GM21528 (cell line): Measurements from ENCODE around the gene PMFBP1.
"Not testable (repeated sequence)": the region's sequence is repeated elsewhere in the genome, so short reads cannot be mapped to it uniquely, and the experiment has no call there.

ENCODE experiments used
- ATAC-seq: cut with Tn5 transposase; IDR thresholded peaks from one replicate; pipeline ENCODE4 v1.9.1; 2021; ENCODE audit warnings: mild to moderate bottlenecking, moderate library complexity; ENCODE audit not compliant: unreplicated experiment, low FRiP score

Gene PMFBP1

DNA sequence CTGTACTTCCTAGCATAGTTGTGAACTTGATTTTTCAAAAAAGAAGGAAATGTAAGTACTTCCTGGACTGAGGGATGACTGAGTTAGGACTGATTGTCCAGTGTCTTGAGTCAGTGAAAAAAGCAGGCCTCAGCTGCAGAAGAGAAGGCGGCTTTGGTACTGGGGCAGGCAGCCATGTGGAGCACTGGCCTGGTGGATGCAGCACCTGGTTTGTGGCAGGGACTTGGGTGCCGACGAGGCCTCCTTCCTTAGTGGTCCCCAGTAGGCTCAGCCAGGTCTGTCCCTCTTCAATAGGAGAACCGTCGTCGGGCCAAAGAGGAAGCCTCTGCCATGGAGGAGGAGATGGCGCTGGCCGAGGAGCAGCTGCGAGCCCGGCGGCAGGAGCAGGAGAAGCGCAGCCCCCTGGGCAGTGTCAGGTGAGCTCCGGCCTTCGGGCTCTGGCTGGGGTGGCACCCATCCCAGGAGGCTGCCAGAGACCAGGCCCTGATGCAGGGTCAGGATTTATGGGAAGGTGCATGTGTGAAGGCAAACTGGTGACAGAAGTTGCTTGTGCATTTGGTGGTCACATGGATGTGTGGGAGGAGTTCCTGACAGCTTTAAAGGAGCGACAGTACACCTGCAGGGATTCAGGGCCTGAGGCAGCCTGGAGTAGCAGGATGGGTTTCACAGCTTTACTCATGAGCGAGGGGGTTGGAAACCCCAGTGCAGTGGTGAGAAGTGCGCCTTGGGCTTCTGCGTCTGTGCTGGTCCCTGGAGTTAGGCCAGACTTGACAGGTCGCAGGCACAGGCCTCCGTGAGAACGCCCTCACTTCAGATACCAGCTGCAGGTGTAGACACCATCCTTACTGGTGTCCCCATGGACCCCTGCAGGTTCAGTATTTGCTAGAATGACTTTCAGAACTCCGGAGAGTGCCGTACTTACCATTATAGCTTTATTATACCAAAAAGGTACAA, 61.0 kb downstream of the PMFBP1 start:
- no peak for ATAC-seq

DNA sequence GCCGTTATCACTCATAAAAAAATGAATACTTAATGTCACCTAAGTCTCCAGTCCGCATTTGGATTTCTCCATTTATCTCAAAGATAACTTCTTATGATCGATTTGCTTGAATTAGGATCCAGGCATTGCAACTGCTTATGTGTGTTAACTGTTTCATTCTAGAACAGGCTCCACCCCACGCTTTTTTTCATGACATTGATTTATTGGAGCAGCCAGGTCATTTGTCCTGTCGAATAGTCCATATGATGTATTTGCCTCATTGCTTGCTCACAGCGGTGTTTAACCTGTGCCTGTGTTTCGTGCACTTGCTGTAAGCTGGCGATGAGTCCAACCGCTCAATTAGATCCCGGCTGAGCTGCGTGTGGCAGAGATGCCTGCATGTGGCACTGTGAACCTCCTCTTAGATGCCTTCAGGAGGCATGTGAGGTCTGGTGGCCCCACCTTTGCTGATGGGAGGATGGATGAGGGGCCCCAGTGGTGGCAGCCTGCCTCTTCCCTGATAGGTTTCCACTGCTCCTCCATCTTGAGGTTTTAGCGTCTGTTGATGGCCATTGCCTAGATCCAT, 61.9 kb downstream of the PMFBP1 start:
- ATAC-seq, result no peak

DNA sequence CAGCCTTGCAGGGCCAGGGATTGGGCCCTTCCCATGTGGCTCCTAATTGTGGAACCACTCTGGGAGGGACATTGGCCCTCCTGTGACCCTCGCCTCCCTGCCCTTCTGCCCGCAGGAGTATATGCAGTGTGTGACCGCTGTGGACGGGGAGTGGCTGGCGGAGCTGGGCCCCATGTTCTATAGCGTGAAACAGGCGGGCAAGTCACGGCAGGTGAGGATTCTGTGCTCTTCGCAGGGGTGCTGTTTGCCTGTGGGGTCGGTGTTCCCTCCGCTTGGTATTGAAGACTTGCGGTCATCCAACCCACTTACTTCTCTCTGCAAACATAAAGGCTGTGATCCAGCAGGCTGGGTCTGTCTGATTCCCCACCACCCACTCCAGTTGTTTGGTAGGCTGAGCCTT, 62.7 kb downstream of the PMFBP1 start:
- no peak for ATAC-seq

DNA sequence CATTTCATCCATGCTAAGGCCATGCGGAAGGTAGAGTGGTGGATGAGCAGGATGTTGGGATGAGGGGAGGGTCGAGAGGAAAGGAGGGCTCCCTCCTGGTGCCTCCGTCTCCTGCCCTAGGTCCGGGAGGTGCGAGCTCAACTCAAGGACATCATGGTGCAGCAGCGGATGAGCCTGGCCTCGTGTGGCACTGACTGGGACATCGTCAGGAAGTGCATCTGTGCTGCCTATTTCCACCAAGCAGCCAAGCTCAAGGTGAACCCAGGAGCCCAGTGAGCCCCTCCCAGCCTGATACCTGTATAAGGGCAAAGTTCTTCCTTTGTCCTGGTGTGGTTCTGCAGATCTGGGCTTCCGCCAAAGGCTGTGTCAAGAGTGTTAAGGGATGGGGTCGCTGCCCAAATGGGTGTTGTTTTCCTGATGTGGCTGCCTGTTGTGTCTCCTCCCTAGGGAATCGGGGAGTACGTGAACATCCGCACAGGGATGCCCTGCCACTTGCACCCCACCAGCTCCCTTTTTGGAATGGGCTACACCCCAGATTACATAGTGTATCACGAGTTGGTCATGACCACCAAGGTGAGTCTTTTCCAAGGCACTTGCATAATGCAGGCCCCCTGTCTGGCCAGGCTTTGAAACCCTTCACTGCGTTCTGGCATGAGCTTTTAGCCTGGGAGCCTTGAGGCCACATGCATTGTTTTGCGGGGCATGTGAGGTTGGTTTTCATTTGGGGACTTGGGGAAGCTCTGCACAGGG, 63.4 kb downstream of the PMFBP1 start:
- ATAC-seq, result no peak

DNA sequence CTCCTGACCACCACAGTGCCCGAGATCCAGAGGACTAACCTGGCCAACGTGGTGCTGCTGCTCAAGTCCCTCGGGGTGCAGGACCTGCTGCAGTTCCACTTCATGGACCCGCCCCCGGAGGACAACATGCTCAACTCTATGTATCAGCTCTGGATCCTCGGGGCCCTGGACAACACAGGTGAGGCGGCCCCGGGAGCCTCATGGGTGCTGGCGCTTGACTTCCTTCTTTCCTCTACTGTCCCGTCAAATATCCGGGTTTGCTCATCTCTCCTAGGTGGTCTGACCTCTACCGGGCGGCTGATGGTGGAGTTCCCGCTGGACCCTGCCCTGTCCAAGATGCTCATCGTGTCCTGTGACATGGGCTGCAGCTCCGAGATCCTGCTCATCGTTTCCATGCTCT, 64.6 kb downstream of the PMFBP1 start:
- ATAC-seq, result no peak

DNA sequence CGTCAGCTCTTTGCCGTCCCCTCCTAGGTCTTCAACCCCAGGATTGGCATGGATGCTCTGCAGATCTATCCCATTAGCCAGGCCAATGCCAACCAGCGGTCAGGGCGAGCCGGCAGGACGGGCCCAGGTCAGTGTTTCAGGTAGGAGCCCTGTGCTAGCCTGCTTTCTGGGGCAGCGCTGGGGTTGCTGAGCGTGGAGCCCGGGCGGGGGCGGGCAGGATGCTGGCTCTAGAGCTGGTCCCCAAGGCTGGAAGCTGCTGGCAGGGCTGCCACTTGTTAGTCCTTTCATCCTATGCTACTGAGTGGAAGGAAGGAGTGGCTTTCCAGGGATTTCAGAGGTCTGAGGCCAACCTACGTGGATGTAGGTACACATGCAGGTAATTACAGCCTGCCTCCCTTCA, 66.0 kb downstream of the PMFBP1 start:
- no peak for ATAC-seq

DNA sequence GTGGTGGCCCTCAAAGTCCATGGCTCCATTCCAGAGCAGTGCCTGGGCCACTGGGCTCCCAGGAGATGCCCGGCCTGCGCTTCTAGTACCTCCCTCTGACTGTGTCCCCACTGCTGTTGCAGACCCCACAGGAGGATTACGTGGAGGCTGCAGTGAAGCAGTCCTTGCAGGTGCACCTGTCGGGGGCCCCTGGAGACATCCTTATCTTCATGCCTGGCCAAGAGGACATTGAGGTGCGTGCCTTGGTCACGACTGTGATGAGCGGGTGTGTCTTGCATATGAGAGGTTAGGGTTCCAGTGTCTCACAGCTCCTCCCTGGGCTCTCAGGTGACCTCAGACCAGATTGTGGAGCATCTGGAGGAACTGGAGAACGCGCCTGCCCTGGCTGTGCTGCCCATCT, 67.0 kb downstream of the PMFBP1 start:
- no peak for ATAC-seq

DNA sequence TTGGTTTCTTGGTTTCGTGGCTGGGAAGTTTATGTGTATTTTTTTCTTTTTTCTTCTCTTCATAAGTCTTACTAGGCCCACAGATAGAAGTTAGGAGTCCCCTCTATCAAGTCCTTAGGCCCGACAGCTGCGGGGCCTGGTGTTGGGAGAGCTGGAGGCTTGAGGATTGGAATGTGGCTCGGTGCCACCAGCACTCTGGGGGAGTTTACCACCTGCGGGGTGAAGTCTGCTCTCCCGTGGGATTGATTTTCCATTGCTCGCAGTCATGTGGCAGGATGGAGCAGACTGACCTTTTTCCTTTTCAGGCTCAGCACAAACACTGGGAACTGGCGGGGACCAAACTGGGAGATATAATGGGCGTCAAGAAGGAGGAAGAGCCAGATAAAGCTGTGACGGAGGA, 70.8 kb downstream of the PMFBP1 start:
- no peak for ATAC-seq

DNA sequence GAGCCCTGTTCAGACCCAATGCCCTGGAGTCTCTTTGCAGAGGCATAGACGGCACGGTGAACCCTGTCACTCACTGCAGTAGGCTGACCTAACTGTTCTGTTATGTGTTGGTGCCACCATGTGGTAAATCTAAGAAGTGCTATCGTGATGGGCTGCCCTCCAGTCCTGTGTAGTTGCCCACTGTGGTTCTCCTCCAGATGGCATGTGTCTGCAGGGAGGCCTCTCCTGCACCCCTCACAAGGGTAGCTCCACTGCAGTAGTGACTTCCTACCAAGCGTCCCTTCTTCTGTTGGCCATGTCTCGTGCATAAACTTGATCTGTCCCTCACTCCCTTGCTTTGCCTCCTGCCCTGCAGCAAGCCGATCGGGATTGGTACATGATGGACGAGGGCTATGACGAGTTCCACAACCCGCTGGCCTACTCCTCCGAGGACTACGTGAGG, 72.6 kb downstream of the PMFBP1 start:
- peak; percentile 63 for ATAC-seq

DNA sequence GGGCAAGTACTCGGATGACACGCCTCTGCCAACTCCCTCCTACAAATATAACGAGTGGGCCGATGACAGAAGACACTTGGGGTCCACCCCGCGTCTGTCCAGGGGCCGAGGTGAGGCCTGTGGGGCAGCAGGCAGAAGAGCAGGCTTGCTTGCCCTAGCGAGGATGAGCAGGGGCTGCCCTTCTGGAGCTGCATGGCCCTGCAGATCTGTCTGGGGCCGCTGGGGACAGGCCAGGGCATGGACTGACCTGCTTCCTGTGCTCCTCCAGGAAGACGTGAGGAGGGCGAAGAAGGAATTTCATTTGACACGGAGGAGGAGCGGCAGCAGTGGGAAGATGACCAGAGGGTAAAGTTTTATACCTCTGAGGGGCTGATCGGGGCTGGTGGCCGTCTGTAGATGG, 73.0 kb downstream of the PMFBP1 start:
- no peak for ATAC-seq

DNA sequence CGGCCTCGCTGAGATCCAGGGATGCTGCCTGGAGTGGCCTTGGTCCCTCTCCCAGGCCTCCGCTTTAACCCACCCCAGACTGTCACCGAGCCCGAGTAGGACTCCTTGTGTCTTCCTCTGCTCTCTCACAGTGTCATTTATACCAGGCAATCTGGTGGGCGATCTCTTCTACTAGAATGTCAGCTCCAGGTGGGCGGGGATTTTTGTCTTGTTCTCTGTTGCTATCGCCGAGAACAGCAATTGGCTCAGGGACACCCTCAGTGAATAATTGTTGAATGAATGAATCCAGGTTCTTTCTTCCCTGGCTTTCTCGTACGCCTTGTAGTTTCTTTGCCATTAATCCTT, 77.7 kb downstream of the PMFBP1 start:
- no peak for ATAC-seq

DNA sequence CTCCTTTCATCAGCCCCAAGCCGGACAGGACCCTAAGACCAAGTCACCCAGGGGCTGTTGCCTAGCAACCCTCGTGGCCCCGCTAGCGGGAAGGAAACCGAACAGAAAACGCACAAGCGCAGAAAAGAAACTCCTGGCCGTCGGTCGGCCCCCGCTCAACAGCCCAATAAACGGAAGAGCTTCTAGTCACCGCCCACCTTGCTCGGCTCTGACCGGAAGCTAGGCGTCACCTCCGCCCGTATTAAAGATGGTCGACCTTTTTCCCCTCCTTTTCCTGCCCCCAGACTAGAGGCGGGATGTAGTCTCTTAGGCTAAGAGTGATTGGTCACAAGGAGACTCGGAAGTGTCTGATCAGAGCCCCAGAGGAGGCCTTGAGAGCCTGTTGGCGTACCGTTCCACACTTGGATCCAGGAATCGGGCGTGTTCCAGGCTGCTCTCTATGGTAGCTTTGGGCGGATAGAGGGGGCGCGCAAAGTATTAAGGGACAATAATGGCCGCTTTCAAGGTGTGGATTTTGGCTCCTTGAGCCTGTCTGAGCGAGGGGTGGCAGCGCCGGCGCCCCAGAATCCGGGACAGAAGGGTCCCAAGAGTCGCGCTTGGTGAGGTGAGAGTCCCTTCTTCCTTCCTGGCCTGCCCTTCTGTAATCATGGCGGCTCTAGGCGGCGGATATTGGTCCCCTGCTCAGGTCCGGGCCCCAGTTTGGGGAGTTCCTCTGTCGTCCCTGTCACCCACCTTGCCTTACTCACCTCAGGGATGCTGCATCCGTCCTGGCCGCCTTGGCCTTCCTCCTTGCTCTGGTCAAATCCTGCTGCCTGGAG, 78.3 kb downstream of the PMFBP1 start, which contains the start of the genes DHX38 and TXNL4B:
TSS of gene DHX38 (plus strand) at position 400 of the 818 bp plus-strand sequence. CDS start 2,311 bp downstream, outside the sequence.
TSS of gene TXNL4B (minus strand) at position 173 of the 818 bp plus-strand sequence. CDS start 2,871 bp downstream, outside the sequence.
- peak; percentile 99 for ATAC-seq

DNA sequence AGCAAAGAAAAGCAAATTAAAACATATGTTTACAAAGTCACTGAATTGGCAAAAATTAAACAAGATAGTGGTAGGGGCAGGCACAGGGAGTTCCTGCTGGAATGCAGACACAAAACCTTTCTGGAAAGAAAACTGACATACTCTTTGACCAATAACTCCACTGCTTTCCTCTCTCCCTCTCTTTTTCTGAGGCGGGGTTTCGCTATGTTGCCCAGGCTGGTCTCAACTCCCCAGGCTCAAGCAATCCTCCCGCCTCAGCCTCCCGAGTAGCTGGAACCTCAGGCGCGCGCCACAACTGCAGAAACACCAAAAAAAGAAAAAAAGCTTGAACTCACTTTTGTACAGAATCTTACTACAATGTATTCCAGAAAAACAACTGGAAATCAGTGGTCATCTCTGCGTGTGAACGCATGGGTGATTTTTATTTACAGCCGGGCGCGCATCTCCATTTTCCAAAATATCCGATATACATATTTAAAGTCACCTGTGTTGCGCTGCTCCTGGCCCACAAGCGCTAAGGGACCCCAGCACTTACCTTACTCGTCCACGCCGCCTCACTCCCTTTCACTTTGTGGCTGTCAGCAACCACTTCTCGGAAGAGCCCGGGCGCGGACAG, 79.0 kb downstream of the PMFBP1 start:
- ATAC-seq, result no peak

DNA sequence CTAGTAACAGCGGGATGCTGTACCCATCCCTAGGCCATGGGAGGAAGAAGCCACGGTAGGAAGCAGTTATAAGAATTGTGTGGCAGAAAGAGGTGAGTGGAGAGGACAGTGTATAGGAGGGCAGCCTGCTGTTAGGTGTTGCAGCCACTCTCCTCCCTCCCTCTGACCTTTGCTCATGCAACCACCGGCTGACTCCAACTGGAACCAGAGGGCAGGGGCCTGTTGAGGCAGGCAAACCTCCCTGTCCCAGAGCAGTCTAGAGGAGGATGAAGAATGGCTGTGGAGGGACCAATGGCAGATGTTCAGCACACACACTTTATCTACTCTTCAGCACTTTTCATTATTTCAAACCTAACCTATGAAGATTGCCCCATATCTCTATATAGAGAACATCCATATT, 80.7 kb downstream of the PMFBP1 start:
- ATAC-seq, result no peak

DNA sequence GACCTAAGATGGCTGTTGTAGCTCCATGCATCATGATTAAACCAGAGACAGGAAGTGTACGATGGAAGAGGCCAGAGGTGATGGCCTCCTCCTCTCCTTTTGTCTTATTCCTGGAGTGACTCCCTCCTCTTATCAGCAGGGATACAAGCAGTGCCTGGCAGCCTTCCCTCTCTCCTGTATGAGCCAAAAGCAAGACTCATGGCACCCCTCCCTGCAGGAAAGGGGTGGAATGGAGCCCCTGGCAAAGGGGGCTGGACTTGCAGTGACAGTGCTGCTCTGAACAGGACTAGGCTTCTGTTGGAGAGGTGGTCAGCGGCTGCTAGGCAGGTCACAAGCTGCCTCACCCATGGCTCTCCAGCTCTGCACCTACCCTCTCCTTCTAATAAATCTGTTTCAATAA, 87.0 kb downstream of the PMFBP1 start:
- no peak for ATAC-seq

DNA sequence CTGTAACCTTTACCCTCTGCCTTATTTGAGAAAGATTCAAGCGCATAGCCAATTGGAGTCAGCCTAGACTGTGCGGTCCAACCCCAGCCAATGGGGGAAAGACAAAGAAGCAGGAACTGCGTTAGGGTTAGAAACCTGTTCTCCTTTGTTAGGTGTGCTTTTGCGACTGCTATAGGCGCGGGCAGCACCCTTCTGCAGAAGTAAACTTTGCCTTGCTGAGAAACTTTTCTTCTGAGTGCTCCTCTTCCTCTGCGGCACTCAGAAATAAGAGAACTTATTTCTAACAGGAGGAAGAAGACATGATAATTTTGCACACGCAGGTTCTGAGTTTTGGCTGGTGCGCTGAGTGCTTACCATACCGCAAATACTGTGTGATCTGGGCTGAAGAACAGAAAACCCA, 87.5 kb downstream of the PMFBP1 start:
- ATAC-seq, result no peak

DNA sequence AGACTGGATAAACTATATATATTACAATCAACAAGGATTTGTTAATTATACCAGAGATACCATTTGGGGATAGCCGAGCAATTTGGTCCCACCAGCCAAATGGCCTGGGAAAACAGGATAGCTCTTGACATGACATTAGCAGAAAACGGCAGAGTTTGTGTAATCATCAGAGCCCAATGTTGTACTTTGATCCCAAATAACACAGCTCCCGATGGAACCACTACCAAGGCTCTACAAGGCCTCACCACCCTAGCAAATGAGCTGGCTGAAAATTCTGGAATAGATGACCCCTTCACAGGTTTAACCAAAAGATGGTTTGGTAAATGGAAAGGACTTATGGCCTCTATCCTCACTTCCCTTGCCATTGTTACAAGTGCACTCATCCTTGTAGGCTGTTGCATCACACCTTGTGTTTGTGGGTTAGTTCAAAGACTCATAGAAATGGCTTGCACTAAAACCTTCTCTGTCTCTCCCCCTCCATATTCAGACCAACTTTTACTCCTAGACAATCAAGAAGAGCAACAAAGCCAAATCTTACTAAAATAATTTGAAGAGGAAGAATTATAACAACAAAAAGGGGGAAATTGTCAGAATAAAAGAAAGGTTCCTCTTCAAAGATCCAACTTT, 88.1 kb downstream of the PMFBP1 start:
- ATAC-seq, result no peak

DNA sequence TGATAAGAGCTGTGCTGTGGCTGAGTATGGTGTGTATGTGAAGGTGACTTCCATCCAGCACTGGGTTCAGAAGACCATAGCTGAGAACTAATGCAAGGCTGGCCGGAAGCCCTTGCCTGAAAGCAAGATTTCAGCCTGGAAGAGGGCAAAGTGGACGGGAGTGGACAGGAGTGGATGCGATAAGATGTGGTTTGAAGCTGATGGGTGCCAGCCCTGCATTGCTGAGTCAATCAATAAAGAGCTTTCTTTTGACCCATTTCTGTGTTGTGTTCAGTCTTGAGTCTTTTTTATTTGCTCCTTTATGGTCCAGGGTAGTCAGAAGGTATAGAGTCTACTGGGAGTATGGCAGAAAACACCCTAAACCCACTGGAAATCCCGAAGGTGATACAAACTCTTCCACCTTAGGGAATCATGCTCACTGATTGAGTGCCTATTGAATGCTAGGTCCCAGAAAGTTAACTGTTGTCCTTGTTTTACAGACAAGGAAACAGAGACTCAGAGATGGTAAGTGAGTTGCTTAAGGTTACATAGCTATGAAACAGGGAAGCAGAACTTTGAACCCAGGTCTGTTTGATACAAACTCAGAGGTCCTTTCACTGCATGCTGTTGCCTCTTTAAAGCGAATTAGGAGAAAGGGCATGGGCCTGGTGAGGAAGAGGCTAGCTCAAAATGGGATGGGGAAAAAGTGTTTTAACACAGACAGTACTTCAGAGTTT, 94.8 kb downstream of the PMFBP1 start:
- ATAC-seq, result not testable (repeated sequence)

DNA sequence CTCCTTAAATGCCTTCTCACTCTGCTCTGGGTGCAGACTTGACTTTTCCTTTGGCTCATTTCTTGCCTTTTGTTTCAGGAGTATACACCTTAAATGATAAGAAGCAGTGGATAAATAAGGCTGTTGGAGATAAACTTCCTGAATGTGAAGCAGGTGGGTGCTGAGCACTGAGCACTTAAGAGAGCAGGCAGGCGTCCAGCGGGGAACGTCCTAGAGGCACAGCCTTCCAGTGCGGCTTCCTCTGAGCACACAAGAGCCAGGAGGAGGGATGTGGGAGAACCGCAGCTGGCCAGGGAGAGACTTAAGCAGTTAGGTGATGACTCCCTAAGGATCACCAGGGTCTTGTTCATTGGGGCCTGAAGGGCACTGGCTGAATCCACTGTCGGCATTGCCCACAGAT, 96.9 kb downstream of the PMFBP1 start:
- not testable (repeated sequence) for ATAC-seq
